Cardiac fibroblast (primary cell): Measurements from ENCODE around the gene MTMR3.
"Not testable (repeated sequence)": the region's sequence is repeated elsewhere in the genome, so short reads cannot be mapped to it uniquely, and the experiment has no call there.

Source experiments
- DNase-seq, 2 donors: peaks; one replicate each; pipeline versions ENCODE4 v3.0.0 to v3.0.0-alpha.2; 2010; ENCODE audit warnings: low read depth in 2 of 2
- H3K4me3 ChIP-seq, 2 donors: replicated peaks in 1 of 2; 1 replicate in 1 of 2; 2 replicates in 1 of 2; pipeline ENCODE4 v1.5.1; 2011; ENCODE audit warnings: low read depth in 2 of 2, low read length in 2 of 2, mild to moderate bottlenecking in 2 of 2, moderate library complexity in 1 of 2
- CTCF ChIP-seq: IDR thresholded peaks from one replicate; pipeline ENCODE4 v1.5.1; 2011; ENCODE audit warnings: low read depth, mild to moderate bottlenecking, low read length, inconsistent platforms

Gene MTMR3

GRCh38 chr22:29973269-29973668 is 90.3 kb downstream of the MTMR3 start:
- DNase-seq: peak in 1 of 2 donors; percentile 9
- no peak for TF ChIP-seq CTCF
- no peak overlapping the region for H3K4me3 ChIP-seq

GRCh38 chr22:29973680-29974079 is 90.7 kb downstream of the MTMR3 start:
- H3K4me3 ChIP-seq, DNase-seq: not testable (repeated sequence)

- no peak overlapping the region for H3K4me3 ChIP-seq
- no peak for DNase-seq
- no peak for TF ChIP-seq CTCF
Measured at GRCh38 chr22:29975494-29975893, 92.5 kb downstream of the MTMR3 start.

- no peak for TF ChIP-seq CTCF
- no peak overlapping the region for H3K4me3 ChIP-seq
- DNase-seq: no peak
Measured at GRCh38 chr22:29977107-29977506, 94.1 kb downstream of the MTMR3 start.

GRCh38 chr22:29979777-29980321 is 96.9 kb downstream of the MTMR3 start:
- TF ChIP-seq CTCF: no peak
- no peak overlapping the region for H3K4me3 ChIP-seq
- no peak for DNase-seq

GRCh38 chr22:29983296-29983917 is 100.4 kb downstream of the MTMR3 start:
- H3K4me3 ChIP-seq: no peak overlapping the region
- DNase-seq: no peak
- TF ChIP-seq CTCF: no peak

GRCh38 chr22:29985912-29986311 is 102.9 kb downstream of the MTMR3 start:
- DNase-seq: no peak
- no peak overlapping the region for H3K4me3 ChIP-seq
- no peak for TF ChIP-seq CTCF
